Uterus (tissue), 4 donors: ENCODE data around the gene ESRRA. TPM values are rescaled to one million over a fixed set of nuclear protein-coding genes. Genes with fewer than 3 reads are reported as not detected.

Experiments used
- DNase-seq, 2 donors: peaks; one replicate each; pipeline ENCODE4 v3.0.0-alpha.2; 2019 to 2020
- H3K27ac ChIP-seq, 2 donors: fragments of 200-600 bp; sonication (generic); 1 replicate in 1 of 2; 2 replicates in 1 of 2; pipeline ENCODE4 v1.5.1; 2016 to 2018
- H3K27me3 ChIP-seq, 2 donors: fragments of 200-600 bp; sonication (generic); one replicate each; pipeline ENCODE4 v1.5.1; 2018 to 2019; ENCODE audit warnings: control low read depth in 1 of 2
- H3K36me3 ChIP-seq, 2 donors: fragments of 200-600 bp; sonication (generic); one replicate each; pipeline ENCODE4 v1.5.1; 2019; ENCODE audit warnings: control low read depth in 1 of 2
- H3K4me1 ChIP-seq, 2 donors: fragments of 200-600 bp; sonication (generic); one replicate each; pipeline ENCODE4 v1.5.1; 2018 to 2019; ENCODE audit warnings: control low read depth in 1 of 2
- H3K4me3 ChIP-seq, 2 donors: fragments of 200-600 bp; sonication (generic); 1 replicate in 1 of 2; 2 replicates in 1 of 2; pipeline ENCODE4 v1.5.1; 2018 to 2019; ENCODE audit warnings: mild to moderate bottlenecking in 1 of 2
- H3K9me3 ChIP-seq, 2 donors: fragments of 200-600 bp; sonication (generic); one replicate each; pipeline ENCODE4 v1.5.1; 2019; ENCODE audit warnings: control low read depth in 1 of 2
- POLR2A ChIP-seq, 2 donors: fragments of 450-650 bp; IDR thresholded peaks; one replicate each; pipeline ENCODE4 v1.6.1; 2016; ENCODE audit warnings: antibody characterized with exemption in 2 of 2, mild to moderate bottlenecking in 1 of 2, moderate library complexity in 1 of 2
- intact Hi-C: fragments of 100-400 bp; cut with DNase I; formaldehyde crosslinking; loops from one replicate; pipeline ENCODE4 v1.15.1; 2023; ENCODE audit warnings: low total_unique reads
- total RNA-seq, 4 donors: library from RNA; depleted of rRNA in 3 of 4; stranded (reverse); fragments of >200 nt in 3 of 4; gene quantifications; one replicate each; pipeline versions ENCODE4 v1.1.0 to v1.2.4, GENCODE V29; 2014 to 2023
- TF ChIP-seq, protein P1 (sequence below), 4 experiments: fragments of 200-600 bp in 2 of 4; fragments of 450-650 bp in 2 of 4; sonication (generic) in 2 of 4; IDR thresholded peaks; one replicate each; pipeline ENCODE4 v1.5.1; 2016 to 2019; ENCODE audit warnings: antibody characterized with exemption in 4 of 4, mild to moderate bottlenecking in 2 of 4, moderate library complexity in 1 of 4
- donor health status: DM: yes; HTN: yes; CAD: no.

ESRRA gene
- total RNA-seq, 4 donors from 2014 or later: 12.1 to 49.2 (median 17.5) TPM

GRCh38 chr11:64327375-64327774 is 22.1 kb downstream of the ESRRA start:
- Histone ChIP-seq H3K4me1 (no peaks in the 10 kb centered on the region), H3K27me3 (no peaks in the 10 kb centered on the region), H3K36me3 (no peaks in the 10 kb centered on the region), H3K9me3 (no peaks in the 10 kb centered on the region), H3K27ac (no peak overlapping the region), H3K4me3 (no peak overlapping the region)
- TF ChIP-seq, protein P1, sequence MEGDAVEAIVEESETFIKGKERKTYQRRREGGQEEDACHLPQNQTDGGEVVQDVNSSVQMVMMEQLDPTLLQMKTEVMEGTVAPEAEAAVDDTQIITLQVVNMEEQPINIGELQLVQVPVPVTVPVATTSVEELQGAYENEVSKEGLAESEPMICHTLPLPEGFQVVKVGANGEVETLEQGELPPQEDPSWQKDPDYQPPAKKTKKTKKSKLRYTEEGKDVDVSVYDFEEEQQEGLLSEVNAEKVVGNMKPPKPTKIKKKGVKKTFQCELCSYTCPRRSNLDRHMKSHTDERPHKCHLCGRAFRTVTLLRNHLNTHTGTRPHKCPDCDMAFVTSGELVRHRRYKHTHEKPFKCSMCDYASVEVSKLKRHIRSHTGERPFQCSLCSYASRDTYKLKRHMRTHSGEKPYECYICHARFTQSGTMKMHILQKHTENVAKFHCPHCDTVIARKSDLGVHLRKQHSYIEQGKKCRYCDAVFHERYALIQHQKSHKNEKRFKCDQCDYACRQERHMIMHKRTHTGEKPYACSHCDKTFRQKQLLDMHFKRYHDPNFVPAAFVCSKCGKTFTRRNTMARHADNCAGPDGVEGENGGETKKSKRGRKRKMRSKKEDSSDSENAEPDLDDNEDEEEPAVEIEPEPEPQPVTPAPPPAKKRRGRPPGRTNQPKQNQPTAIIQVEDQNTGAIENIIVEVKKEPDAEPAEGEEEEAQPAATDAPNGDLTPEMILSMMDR (IDR thresholded peaks at IDR 0.05): no peak
- TF ChIP-seq POLR2A (IDR thresholded peaks at IDR 0.05): no peak
- intact Hi-C loops: no loop called here
- DNase-seq: no peak

DNA sequence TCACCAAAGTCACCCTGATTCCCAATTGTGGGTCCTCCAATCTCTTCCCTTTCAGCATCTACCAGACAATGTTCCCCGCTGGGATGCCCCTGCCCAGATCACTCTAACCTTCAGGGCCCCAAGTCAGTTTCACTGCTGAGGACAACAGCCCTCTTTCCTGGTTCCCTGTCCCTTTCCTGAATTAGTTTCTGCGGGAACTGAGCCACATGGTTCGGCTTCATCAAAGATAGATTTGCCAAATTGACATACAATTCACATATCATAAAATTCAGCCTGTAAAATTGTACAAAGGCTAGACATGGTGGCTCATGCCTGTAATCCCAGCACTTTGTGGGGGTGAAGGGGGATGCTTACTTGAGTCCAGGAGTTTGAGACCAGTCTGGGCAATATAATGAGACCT is 22.7 kb downstream of the ESRRA start:
- H3K9me3 ChIP-seq: no peaks in the 10 kb centered on the region
- no peaks in the 10 kb centered on the region for H3K36me3 ChIP-seq
- no peaks in the 10 kb centered on the region for H3K27me3 ChIP-seq
- H3K27ac ChIP-seq: no peak overlapping the region
- TF ChIP-seq POLR2A (IDR thresholded peaks at IDR 0.05): no peak
- TF ChIP-seq, protein P1 (IDR thresholded peaks at IDR 0.05): no peak
- intact Hi-C loops: no loop called here
- no peak for DNase-seq
- no peak overlapping the region for H3K4me3 ChIP-seq
- no peaks in the 10 kb centered on the region for H3K4me1 ChIP-seq

- Histone ChIP-seq H3K27ac (no peak overlapping the region), H3K27me3 (no peaks in the 10 kb centered on the region), H3K9me3 (no peaks in the 10 kb centered on the region), H3K36me3 (no peaks in the 10 kb centered on the region), H3K4me3 (no peak overlapping the region), H3K4me1 (no peaks in the 10 kb centered on the region)
- intact Hi-C loops: no loop called here
- no peak for DNase-seq
- TF ChIP-seq, protein P1 (IDR thresholded peaks at IDR 0.05): no peak
- TF ChIP-seq POLR2A (IDR thresholded peaks at IDR 0.05): no peak
Measured at GRCh38 chr11:64330888-64331287, 25.6 kb downstream of the ESRRA start.

- peak in 1 of 2 donors; percentile 60 for DNase-seq
- no peaks in the 10 kb centered on the region for H3K4me1 ChIP-seq
- no peak overlapping the region for H3K4me3 ChIP-seq
- no peak for TF ChIP-seq POLR2A (IDR thresholded peaks at IDR 0.05)
- TF ChIP-seq, protein P1 (IDR thresholded peaks at IDR 0.05): peak in 3 of 4 experiments; percentile 14 to 40 (median 23)
- intact Hi-C loops: no loop called here
- no peaks in the 10 kb centered on the region for H3K36me3 ChIP-seq
- H3K27ac ChIP-seq: no peak overlapping the region
- H3K27me3 ChIP-seq: no peaks in the 10 kb centered on the region
- no peaks in the 10 kb centered on the region for H3K9me3 ChIP-seq
Measured at GRCh38 chr11:64331569-64332371, 26.4 kb downstream of the ESRRA start.

DNA sequence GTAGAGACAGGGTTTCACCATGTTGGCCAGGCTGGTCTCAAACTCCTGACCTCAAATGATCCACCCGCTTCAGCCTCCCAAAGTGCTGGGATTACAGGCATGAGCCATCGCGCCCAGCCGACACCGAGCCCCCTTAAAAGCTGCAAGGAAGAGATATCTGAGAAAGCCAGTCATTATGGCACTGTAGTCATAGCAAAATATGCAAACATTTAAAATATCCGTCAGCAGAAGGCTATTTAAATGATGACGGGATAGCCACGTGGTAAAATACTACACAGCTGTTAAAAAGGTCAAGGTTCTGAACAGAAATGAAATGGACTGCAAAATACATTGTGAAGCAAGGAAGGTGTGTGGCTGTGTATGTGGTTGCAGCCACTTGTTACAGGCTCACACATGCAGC is 28.2 kb downstream of the ESRRA start:
- no peak for DNase-seq
- H3K27ac ChIP-seq: no peak overlapping the region
- no peaks in the 10 kb centered on the region for H3K9me3 ChIP-seq
- H3K4me1 ChIP-seq: no peaks in the 10 kb centered on the region
- no peaks in the 10 kb centered on the region for H3K27me3 ChIP-seq
- no peak overlapping the region for H3K4me3 ChIP-seq
- TF ChIP-seq, protein P1 (IDR thresholded peaks at IDR 0.05): no peak
- TF ChIP-seq POLR2A (IDR thresholded peaks at IDR 0.05): no peak
- no peaks in the 10 kb centered on the region for H3K36me3 ChIP-seq
- intact Hi-C loops: no loop called here
